NCI-H2171 treated with DMSO at 0.1 percent for 48 hours (cell line): ENCODE results near the gene PDE6A.

Source experiments
- DNase-seq: peaks from one replicate; lab custom pipeline; 2025; lab: John Stamatoyannopoulos, UW

The PDE6A gene

GRCh38 chr5:149836451-149837139, 108.0 kb downstream of the PDE6A start:
- DNase-seq: no peak

GRCh38 chr5:149834246-149834855, 110.2 kb downstream of the PDE6A start:
- DNase-seq: peak; percentile 10

- no peak for DNase-seq
Measured at GRCh38 chr5:149833116-149833827, 111.3 kb downstream of the PDE6A start.

GRCh38 chr5:149832636-149833035, 112.0 kb downstream of the PDE6A start:
- DNase-seq: no peak

- DNase-seq: no peak
Measured at GRCh38 chr5:149831492-149831891, 113.1 kb downstream of the PDE6A start.

GRCh38 chr5:149830579-149830978, 114.0 kb downstream of the PDE6A start:
- no peak for DNase-seq

GRCh38 chr5:149829954-149830353, 114.6 kb downstream of the PDE6A start:
- DNase-seq: no peak

GRCh38 chr5:149828161-149829011, 116.2 kb downstream of the PDE6A start:
- DNase-seq: peak; percentile 45

GRCh38 chr5:149827546-149827945, 117.0 kb downstream of the PDE6A start:
- DNase-seq: no peak

- no peak for DNase-seq
Measured at GRCh38 chr5:149827086-149827485, 117.5 kb downstream of the PDE6A start.

GRCh38 chr5:149826574-149826973, 118.0 kb downstream of the PDE6A start:
- DNase-seq: no peak

GRCh38 chr5:149824846-149825245, 119.7 kb downstream of the PDE6A start:
- DNase-seq: no peak

- DNase-seq: no peak
Measured at GRCh38 chr5:149824120-149824519, 120.5 kb downstream of the PDE6A start.

GRCh38 chr5:149823375-149823774, 121.2 kb downstream of the PDE6A start:
- no peak for DNase-seq

- DNase-seq: no peak
Measured at GRCh38 chr5:149822301-149822700, 122.3 kb downstream of the PDE6A start.

GRCh38 chr5:149820536-149821510, 123.8 kb downstream of the PDE6A start:
- no peak for DNase-seq

- no peak for DNase-seq
Measured at GRCh38 chr5:149820012-149820411, 124.6 kb downstream of the PDE6A start.

GRCh38 chr5:149818116-149818515, 126.5 kb downstream of the PDE6A start:
- DNase-seq: no peak

- DNase-seq: no peak
Measured at GRCh38 chr5:149817539-149818060, 127.0 kb downstream of the PDE6A start.

GRCh38 chr5:149816661-149817060, 127.9 kb downstream of the PDE6A start:
- no peak for DNase-seq

GRCh38 chr5:149811453-149811852, 133.1 kb downstream of the PDE6A start:
- no peak for DNase-seq
